ENCODE measurements around the gene GABRB3.
"Not testable (repeated sequence)": the region's sequence is repeated elsewhere in the genome, so short reads cannot be mapped to it uniquely, and the experiment has no call there.

GABRB3 gene

DNA sequence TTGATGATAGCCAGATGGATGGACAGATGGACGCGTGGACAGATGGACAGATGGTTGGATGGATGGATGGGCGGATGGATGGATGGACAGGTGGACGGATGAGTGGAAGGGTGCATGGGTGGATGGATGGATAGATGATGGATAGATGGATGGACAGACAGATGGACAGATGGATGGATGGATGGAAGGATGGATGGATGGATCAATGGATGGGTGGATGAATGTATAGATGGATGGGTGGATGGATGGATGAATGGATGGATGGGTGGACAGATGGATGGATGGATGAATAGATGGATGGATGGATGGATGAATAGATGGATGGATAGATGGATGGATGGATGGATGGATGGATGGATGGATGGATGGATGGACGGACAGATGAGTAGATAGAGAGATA lies 40.9 kb downstream of the GABRB3 start:
- no peak for DNase-seq

GRCh38 chr15:26729581-26729980 lies 43.3 kb downstream of the GABRB3 start:
- DNase-seq = no peak

DNA sequence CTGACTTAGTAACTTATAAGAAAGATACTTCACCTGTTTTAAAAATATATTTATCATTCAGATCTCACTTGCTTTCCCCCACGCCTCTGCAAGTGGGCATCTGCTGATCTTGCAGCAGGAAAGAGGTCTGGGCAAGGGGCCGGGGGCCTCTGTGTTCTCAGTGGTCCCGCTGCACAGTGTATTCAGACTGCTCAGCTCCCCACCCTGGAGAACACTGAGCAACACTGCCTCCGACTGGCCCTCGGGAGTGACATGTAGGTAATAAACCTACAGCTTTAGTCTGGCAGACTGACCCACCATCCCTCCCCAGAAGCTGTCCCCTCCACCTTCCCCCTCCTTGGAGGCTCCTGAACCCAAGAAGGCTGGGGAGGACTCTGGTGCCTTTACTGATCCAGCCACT lies 43.8 kb downstream of the GABRB3 start:
- DNase-seq = no peak

GRCh38 chr15:26724381-26725150 lies 48.3 kb downstream of the GABRB3 start:
- DNase-seq = no peak

GRCh38 chr15:26722621-26723160 lies 50.2 kb downstream of the GABRB3 start:
- no peak for DNase-seq

GRCh38 chr15:26721232-26721967 lies 51.5 kb downstream of the GABRB3 start:
- DNase-seq = no peak

DNA sequence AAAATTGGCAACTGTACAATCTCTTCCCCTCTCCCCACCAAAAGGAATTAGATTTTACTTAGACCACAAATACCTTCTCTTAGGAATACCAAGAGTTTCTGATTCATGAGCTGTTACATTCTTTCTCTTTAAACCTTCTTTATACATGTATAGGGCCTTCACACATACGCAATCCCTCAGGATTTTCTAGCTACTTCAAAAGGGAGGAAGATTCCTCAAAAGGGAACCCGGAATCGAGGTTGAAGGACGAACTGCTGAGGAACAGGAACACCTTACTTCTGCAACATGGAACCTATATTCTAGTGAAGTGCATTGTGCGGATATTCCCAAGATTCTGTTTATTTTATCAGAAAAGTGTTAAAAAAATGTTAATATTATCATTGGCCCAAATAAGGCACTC lies 52.3 kb downstream of the GABRB3 start:
- no peak for DNase-seq

GRCh38 chr15:26719866-26720265 lies 53.0 kb downstream of the GABRB3 start:
- DNase-seq = not testable (repeated sequence)

- no peak for DNase-seq
Measured at GRCh38 chr15:26716069-26716468, 56.8 kb downstream of the GABRB3 start.

DNA sequence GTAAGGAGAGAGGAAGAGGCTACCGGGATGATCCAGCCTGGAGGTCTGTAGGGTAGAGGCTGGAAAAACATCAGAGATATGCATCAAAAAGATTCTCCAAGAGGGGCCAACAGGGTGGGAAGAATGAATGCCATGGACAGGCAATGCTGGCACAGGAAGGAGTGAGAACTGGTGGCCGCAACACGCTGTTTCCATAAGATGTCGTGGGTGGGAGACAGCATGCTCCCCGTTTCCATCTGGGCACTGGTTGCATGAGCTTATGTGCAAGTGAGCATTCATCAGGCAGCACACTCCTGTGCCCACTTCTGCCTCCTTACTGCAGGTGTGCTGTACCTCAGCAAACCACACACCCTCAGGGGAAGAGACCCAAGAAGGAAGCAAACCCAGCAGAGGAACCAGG lies 59.4 kb downstream of the GABRB3 start:
- DNase-seq = no peak

DNA sequence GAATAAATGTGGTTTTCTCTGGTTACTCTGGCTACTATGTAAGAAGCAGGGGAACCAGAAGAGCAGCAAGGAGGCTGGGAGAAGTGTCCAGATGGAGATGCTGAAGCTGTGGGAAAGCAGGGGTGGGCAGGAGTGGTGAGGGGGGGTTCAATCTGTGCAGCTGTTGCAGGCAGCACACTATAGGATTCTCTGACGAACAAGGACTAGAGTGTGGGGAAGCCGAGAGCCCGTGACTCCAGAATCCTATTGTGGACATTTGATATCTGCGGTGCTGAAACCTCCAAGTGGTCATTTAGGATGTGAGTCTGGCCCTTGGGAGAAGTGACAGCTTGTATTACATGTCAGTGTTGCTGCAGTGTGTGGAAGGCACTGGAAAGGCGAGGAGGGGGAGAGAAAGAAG lies 60.5 kb downstream of the GABRB3 start:
- DNase-seq = no peak

DNA sequence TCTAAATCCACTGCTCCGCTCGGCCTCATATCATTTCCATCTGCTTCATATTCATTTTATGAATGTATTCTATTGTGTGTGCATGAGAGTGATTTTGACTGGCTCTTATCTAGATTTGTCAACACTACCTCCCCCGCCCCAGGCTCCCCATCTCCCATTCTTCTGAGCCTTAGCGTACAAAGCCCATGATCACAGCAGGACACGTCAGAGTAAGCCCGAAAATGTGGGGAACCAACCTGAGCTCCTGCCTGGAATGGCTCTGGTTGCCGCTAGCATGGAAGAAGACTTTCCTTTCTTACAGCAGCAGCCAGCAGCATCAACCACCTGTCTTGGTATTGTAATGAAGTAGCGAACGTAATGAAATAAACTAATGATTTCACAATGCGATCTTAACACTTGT lies 61.4 kb downstream of the GABRB3 start:
- DNase-seq = no peak

GRCh38 chr15:26702381-26702780 lies 70.5 kb downstream of the GABRB3 start:
- DNase-seq = no peak

DNA sequence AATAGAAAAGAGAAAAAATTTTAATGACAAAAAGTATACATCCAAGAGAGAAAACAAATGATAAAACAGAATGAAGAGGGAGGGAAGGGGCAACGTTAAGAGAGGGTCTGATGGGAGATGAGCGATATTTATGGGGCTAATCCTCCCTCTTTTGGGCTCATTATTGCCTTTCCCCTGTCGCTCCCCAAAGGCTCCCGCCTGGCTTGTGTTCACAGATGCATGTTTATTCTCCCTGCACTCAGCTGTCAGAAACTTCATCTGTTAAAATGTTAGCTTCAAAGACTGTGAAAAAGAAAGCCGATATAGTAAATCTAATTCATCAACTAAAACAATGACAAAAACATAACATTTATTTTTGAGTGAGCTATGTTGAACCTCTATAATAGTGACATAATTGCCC lies 74.3 kb downstream of the GABRB3 start:
- no peak for DNase-seq

GRCh38 chr15:26697913-26698312 lies 75.0 kb downstream of the GABRB3 start:
- no peak for DNase-seq

GRCh38 chr15:26691249-26691648 lies 81.6 kb downstream of the GABRB3 start:
- no peak for DNase-seq

GRCh38 chr15:26690778-26691177 lies 82.1 kb downstream of the GABRB3 start:
- no peak for DNase-seq

DNA sequence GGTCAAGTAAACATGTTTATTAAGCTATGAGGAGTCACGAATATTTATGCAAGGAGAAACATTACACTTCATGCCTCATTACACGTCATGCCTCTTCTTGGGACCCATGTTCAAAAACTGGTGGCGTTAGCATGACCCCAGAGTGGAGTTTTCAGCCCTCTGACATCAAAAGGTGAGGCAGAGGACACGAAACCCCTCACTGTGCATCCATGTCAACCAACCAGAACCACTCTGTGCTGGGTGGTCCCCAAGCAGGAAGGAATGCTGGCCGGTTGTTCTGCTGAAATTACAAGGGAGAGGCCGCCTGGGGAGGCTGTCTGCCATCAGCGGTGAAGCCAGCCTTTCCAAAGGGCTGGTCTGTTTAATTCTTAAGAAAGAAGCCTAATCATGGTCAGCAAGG lies 83.4 kb downstream of the GABRB3 start:
- DNase-seq = no peak

DNA sequence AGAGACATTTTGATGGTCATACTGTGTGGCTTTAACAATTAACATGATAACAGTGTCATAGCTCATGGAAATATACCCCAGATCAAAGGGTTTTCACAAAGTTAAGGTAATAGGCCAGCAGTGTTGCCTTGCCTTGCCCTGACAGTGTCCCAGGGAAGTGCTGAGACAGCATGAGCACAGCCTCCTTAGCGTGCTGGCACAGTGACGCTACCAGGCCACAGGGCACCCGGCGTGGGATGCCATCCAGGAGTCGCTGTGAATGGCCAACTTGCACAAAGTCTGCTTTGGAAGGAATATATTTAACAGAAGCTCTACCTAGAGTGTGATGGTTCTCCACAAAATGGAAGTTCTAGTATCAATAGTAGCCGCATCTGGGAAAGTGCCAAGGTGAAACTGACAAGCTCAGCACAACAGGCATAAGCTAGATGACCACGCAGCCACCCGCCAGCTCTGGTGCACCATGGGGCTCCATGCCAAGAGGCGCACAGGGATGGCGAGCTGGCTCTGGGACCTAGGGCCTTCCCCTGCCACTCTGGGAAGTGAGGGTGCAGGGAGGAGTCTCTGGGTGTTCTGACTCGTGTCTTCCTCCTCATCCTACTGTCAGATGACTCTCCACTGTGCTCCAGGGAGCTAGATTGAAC lies 86.2 kb downstream of the GABRB3 start:
- no peak for DNase-seq

DNA sequence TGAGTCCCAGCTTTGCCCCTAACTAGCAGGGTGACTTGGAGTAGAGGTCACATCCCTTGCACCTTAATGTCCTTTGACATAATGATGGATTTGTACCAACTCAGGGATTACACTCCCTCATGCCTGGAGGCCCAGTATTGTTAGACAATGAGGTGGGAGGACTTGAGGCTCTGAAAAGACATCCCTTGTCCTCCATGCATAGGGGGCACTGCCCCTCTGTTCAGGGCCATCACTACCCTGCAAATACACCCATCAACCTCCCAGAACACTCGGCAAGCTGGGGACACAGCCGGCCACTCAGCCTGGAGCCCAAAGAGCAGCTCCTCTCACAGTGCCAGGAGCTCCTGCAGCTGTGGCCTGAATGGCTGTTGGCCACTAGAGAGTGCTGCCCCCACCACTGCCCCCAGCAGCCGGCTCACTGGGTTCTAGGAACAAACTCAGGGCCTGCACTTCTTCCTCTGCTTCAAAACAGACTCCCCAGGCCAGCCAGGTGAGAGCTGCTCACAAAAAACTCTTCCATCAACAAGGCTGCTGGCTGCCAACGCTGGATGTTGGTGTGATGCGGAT lies 90.2 kb downstream of the GABRB3 start:
- DNase-seq = no peak

GRCh38 chr15:26679927-26680326 lies 92.9 kb downstream of the GABRB3 start:
- no peak for DNase-seq

DNA sequence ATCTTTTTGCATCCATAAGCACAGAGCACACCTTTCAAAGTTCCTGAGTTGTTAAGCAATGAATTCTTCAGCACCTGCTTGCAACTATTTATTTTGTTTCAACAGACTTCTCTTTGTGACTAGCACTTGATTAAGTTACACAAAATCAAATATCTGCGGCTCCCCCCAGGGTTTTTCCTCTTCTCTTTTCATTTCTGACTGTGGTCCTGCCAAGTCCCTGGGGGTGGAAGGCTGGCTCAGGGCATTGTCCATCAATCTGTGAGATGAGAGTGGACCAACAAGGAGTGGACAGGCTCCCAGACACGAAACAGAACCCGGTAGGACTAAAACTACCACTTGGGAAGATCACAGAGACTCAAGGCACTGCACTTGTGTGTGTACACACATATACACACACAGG lies 96.8 kb downstream of the GABRB3 start:
- no peak for DNase-seq

DNA sequence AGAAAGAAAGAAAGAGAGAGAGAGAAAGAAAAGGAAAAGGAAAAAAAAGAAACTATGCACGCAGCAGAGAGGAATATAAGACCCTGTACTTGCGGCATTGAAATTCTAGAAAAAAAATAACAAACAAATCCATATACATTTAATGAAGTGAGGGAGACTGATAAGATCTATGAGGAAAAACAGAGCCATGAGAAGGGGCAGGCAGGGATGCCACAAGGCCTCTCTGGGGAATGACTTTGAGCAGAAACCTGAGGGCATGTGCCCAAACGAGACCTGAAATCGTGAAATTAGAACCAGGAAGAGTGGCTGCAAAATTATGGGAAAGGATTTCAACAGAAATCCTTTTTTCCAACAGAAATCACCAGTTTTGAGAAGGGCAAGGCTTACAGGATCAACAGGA lies 98.4 kb downstream of the GABRB3 start:
- no peak for DNase-seq
